Activated T-cell treated with anti-CD3 and anti-CD28 coated beads, Interleukin-2, amount 50 U/mL, for 72 hours (primary cell): ENCODE results near the gene ATP9B. TPM values are rescaled to one million over a fixed set of nuclear protein-coding genes. Genes with fewer than 3 reads are reported as not detected.

Experiments used
- ATAC-seq, 2 donors: fragments of 150-1000 bp; cut with Tn5 transposase; replicated peaks in 1 of 2; 2 replicates each; pipeline ENCODE4 v1.10.0; 2021; ENCODE audit warnings: moderate library complexity in 2 of 2, mild to moderate bottlenecking in 1 of 2
- DNase-seq, 2 donors: peaks; one replicate each; pipeline ENCODE4 v3.0.0; 2021 to 2022; ENCODE audit warnings: mixed read lengths in 1 of 2
- H3K27ac Mint-ChIP-seq: one replicate; pipeline ENCODE4 v1.8.0; 2022; ENCODE audit warnings: mild to moderate bottlenecking, moderate library complexity, mixed read lengths
- H3K27me3 Mint-ChIP-seq: one replicate; pipeline ENCODE4 v1.8.0; 2022; ENCODE audit warnings: low read depth, mixed read lengths
- H3K36me3 Mint-ChIP-seq, 2 donors: one replicate each; pipeline ENCODE4 v1.8.0; 2022; ENCODE audit warnings: mixed read lengths in 2 of 2, mild to moderate bottlenecking in 1 of 2; ENCODE audit not compliant: insufficient read depth in 2 of 2
- H3K4me1 Mint-ChIP-seq: one replicate; pipeline ENCODE4 v1.8.0; 2022; ENCODE audit warnings: low read depth, mixed read lengths
- H3K4me3 Mint-ChIP-seq, 2 donors: one replicate each; pipeline ENCODE4 v1.8.0; 2022; ENCODE audit warnings: mild to moderate bottlenecking in 2 of 2, mixed read lengths in 2 of 2, moderate library complexity in 2 of 2
- H3K9me3 Mint-ChIP-seq, 2 donors: one replicate each; pipeline ENCODE4 v1.8.0; 2022; ENCODE audit warnings: mixed read lengths in 2 of 2
- total RNA-seq, 2 donors: library from RNA; stranded (reverse); gene quantifications; one replicate each; pipeline ENCODE4 v1.2.3, GENCODE V29; 2022

Gene ATP9B
- total RNA-seq, 2 donors from 2014 or later, result 24.1 TPM

- no peak overlapping the region for H3K27ac Mint-ChIP-seq
Measured at GRCh38 chr18:79345366-79345765, 276.2 kb downstream of the ATP9B start.

GRCh38 chr18:79345981-79346380 is 276.8 kb downstream of the ATP9B start:
- Mint-ChIP-seq H3K36me3 (peaks cover 14 to 18% of the 10 kb centered on the region in 2 donors), H3K27ac (no peak overlapping the region)
- no peak for ATAC-seq

More at GRCh38 chr18:79345366-79345765, 276.2 kb downstream of the ATP9B start:
- no peak for ATAC-seq
- H3K4me1 Mint-ChIP-seq, result no peaks in the 10 kb centered on the region
- peaks cover 16 to 18% of the 10 kb centered on the region in 2 donors for H3K36me3 Mint-ChIP-seq
- H3K9me3 Mint-ChIP-seq, result no peaks in the 10 kb centered on the region
- H3K27me3 Mint-ChIP-seq, result no peaks in the 10 kb centered on the region
- DNase-seq, result no peak
- H3K4me3 Mint-ChIP-seq, result no peak overlapping the region

GRCh38 chr18:79348066-79348465 is 278.9 kb downstream of the ATP9B start:
- Mint-ChIP-seq H3K36me3 (peaks cover 14 to 15% of the 10 kb centered on the region in 2 donors), H3K27me3 (no peaks in the 10 kb centered on the region), H3K9me3 (no peaks in the 10 kb centered on the region), H3K27ac (no peak overlapping the region), H3K4me3 (no peak overlapping the region), H3K4me1 (no peaks in the 10 kb centered on the region)
- no peak for ATAC-seq
- no peak for DNase-seq

More at GRCh38 chr18:79345981-79346380, 276.8 kb downstream of the ATP9B start:
- no peak overlapping the region for H3K4me3 Mint-ChIP-seq
- no peaks in the 10 kb centered on the region for H3K4me1 Mint-ChIP-seq
- H3K9me3 Mint-ChIP-seq, result no peaks in the 10 kb centered on the region
- no peak for DNase-seq
- H3K27me3 Mint-ChIP-seq, result no peaks in the 10 kb centered on the region

- Mint-ChIP-seq H3K4me1 (no peaks in the 10 kb centered on the region), H3K36me3 (no peaks in the 10 kb centered on the region), H3K4me3 (no peak overlapping the region), H3K27me3 (no peaks in the 10 kb centered on the region), H3K9me3 (no peaks in the 10 kb centered on the region), H3K27ac (no peak overlapping the region)
- ATAC-seq (no peak), DNase-seq (no peak)
Measured at GRCh38 chr18:79352432-79352831, 283.2 kb downstream of the ATP9B start.

GRCh38 chr18:79353267-79353666 is 284.1 kb downstream of the ATP9B start:
- Mint-ChIP-seq H3K4me1 (no peaks in the 10 kb centered on the region), H3K27me3 (no peaks in the 10 kb centered on the region), H3K9me3 (no peaks in the 10 kb centered on the region), H3K27ac (no peak overlapping the region), H3K36me3 (no peaks in the 10 kb centered on the region), H3K4me3 (no peak overlapping the region)
- DNase-seq (no peak), ATAC-seq (no peak)

- Mint-ChIP-seq H3K9me3 (no peaks in the 10 kb centered on the region), H3K27me3 (no peaks in the 10 kb centered on the region), H3K4me3 (no peak overlapping the region), H3K27ac (no peak overlapping the region), H3K36me3 (no peaks in the 10 kb centered on the region), H3K4me1 (no peaks in the 10 kb centered on the region)
- no peak for ATAC-seq
- no peak for DNase-seq
Measured at GRCh38 chr18:79354350-79354749, 285.2 kb downstream of the ATP9B start.

GRCh38 chr18:79355433-79356335 is 286.5 kb downstream of the ATP9B start:
- H3K27me3 Mint-ChIP-seq, result no peaks in the 10 kb centered on the region
- DNase-seq (no peak), ATAC-seq (no peak)
- no peak overlapping the region for H3K4me3 Mint-ChIP-seq
- H3K9me3 Mint-ChIP-seq, result no peaks in the 10 kb centered on the region
- H3K4me1 Mint-ChIP-seq, result no peaks in the 10 kb centered on the region
- no peaks in the 10 kb centered on the region for H3K36me3 Mint-ChIP-seq
- no peak overlapping the region for H3K27ac Mint-ChIP-seq

- no peaks in the 10 kb centered on the region for H3K27me3 Mint-ChIP-seq
- H3K36me3 Mint-ChIP-seq, result no peaks in the 10 kb centered on the region
- H3K4me3 Mint-ChIP-seq, result no peak overlapping the region
- no peaks in the 10 kb centered on the region for H3K9me3 Mint-ChIP-seq
- H3K27ac Mint-ChIP-seq, result no peak overlapping the region
- DNase-seq, result no peak
- no peaks in the 10 kb centered on the region for H3K4me1 Mint-ChIP-seq
- ATAC-seq, result no peak
Measured at GRCh38 chr18:79356435-79356834, 287.2 kb downstream of the ATP9B start.

- peaks cover 2 to 4% of the 10 kb centered on the region in 2 donors for H3K36me3 Mint-ChIP-seq
- no peaks in the 10 kb centered on the region for H3K9me3 Mint-ChIP-seq
- DNase-seq (no peak), ATAC-seq (no peak)
- no peaks in the 10 kb centered on the region for H3K4me1 Mint-ChIP-seq
- no peak overlapping the region for H3K27ac Mint-ChIP-seq
- no peak overlapping the region for H3K4me3 Mint-ChIP-seq
- no peaks in the 10 kb centered on the region for H3K27me3 Mint-ChIP-seq
Measured at GRCh38 chr18:79360933-79361332, 291.7 kb downstream of the ATP9B start.

- Mint-ChIP-seq H3K36me3 (peaks cover 2 to 4% of the 10 kb centered on the region in 2 donors), H3K27me3 (no peaks in the 10 kb centered on the region), H3K9me3 (no peaks in the 10 kb centered on the region), H3K4me3 (no peak overlapping the region), H3K27ac (no peak overlapping the region), H3K4me1 (no peaks in the 10 kb centered on the region)
- no peak for ATAC-seq
- DNase-seq, result no peak
Measured at GRCh38 chr18:79361766-79362522, 292.8 kb downstream of the ATP9B start.

- no peak for ATAC-seq
- Mint-ChIP-seq H3K4me3 (no peak overlapping the region), H3K27me3 (no peaks in the 10 kb centered on the region), H3K9me3 (no peaks in the 10 kb centered on the region), H3K4me1 (peaks cover 18% of the 10 kb centered on the region), H3K27ac (no peak overlapping the region), H3K36me3 (peaks cover 2 to 4% of the 10 kb centered on the region in 2 donors)
- DNase-seq, result no peak
Measured at GRCh38 chr18:79365701-79366100, 296.5 kb downstream of the ATP9B start.

GRCh38 chr18:79366177-79367094 is 297.2 kb downstream of the ATP9B start:
- H3K4me3 Mint-ChIP-seq, result no peak overlapping the region
- H3K27ac Mint-ChIP-seq, result no peak overlapping the region
- H3K4me1 Mint-ChIP-seq, result peaks cover 26% of the 10 kb centered on the region
- H3K27me3 Mint-ChIP-seq, result no peaks in the 10 kb centered on the region
- H3K9me3 Mint-ChIP-seq, result no peaks in the 10 kb centered on the region
- no peak for DNase-seq
- H3K36me3 Mint-ChIP-seq, result peaks cover 2 to 4% of the 10 kb centered on the region in 2 donors
- no peak for ATAC-seq
